HG03521 (cell line): ENCODE data around the gene FKBP15.

Experiments
- ATAC-seq: cut with Tn5 transposase; IDR thresholded peaks from one replicate; pipeline ENCODE4 v1.9.1; 2021; ENCODE audit warnings: mild to moderate bottlenecking, moderate library complexity; ENCODE audit not compliant: unreplicated experiment

FKBP15 gene

DNA sequence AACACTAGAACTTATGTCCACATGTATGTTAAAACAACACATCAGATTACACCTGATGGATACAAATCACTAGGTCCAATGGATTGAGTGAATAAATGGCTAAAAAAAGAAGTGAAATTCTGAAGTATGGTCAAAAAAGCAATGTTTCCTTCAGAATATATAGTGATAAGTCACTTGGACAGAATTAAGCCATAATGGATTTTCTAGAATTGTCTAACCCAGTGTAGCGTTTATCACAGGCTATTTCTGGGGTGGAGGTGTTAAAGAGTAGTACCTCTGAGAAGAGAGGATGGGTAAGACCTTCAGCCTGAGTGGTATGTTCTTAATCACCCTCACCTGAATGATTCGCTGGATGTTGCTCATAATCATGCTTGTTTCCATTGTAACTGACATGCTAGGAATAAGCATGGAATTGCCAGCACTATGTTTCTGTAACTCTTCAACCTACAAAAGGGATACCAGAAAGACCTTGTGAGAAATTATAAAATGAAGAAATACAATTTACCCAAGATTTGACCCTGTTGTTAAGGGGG is 37.1 kb downstream of the FKBP15 start:
- no peak for ATAC-seq

GRCh38 chr9:113181165-113181564 is 39.9 kb downstream of the FKBP15 start:
- ATAC-seq = no peak

DNA sequence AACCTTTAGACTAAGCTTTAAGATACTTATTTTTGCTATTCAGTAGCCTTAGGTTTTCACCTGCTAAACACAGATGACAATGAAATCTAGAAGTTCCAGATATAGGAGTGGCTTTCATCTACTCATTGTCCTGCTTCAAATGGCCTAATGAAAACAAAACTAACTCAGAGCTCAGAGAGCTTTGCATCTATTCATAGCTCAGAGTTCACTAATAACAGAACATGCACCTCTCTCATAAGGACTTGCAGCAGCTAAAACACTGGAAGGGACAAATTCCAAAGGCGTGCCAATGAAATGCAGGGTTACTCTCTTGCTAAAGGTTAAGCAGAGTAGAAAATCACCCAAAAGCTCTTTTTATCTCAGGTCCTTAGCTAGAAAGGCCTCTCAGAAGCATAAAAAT is 41.2 kb downstream of the FKBP15 start:
- no peak for ATAC-seq

DNA sequence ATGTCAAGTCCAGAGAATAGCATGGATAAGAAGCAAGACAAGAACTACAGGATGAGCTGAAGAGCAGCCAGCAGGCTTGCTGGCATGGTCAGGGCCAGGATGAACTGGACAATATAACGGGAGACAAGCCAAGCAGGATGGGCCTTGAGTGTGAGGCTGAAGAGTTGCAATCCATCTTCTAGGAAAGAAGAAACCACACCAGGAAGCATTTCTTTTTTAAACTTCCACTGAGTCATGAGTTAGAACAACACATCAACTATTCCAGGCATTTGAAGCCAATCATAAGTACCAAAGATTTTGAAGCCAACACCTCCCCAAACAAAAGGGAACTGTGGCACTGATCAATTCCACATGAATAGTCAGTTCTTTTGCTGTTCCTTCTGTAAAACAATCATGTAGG is 43.0 kb downstream of the FKBP15 start:
- ATAC-seq = no peak

GRCh38 chr9:113177251-113177650 is 43.8 kb downstream of the FKBP15 start:
- ATAC-seq = no peak

DNA sequence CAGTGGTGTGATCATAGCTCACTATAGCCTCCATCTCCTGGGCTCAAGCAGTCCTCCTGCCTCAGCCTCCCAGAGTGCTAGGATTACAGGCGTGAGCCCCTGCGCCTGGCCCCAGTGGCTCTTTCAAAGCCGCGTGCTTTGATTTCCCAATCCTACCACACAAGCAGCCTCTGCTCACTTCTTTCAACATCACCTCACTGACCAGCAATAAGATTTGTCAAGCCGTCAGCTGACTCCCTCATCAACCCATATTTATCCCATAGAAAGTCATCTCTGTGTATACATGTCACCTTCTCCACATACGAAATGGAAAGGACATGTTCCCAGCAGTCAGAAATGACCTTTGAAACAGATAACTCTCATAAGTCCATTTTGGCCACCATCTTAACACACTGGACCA is 44.3 kb downstream of the FKBP15 start:
- no peak for ATAC-seq

DNA sequence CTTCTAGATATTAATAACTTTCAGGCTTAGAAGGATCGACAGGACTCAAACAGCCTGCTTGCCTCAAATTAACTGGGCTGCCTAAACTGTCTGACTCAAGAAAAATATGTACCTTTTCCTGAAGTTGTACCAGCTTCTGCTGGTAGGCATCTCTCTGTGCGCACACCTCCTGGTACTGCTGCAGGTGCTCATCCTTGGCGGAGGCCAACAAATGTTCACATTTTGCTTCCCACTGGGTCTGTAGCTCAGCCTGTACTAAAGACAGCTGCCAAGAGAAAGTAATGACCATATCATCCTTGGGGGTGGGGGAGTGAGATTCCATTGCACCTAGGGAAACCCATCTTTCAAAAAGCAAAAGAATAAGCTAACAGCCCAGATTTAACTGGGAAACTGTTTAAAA is 47.7 kb downstream of the FKBP15 start:
- no peak for ATAC-seq

GRCh38 chr9:113168809-113169208 is 52.3 kb downstream of the FKBP15 start:
- no peak for ATAC-seq

DNA sequence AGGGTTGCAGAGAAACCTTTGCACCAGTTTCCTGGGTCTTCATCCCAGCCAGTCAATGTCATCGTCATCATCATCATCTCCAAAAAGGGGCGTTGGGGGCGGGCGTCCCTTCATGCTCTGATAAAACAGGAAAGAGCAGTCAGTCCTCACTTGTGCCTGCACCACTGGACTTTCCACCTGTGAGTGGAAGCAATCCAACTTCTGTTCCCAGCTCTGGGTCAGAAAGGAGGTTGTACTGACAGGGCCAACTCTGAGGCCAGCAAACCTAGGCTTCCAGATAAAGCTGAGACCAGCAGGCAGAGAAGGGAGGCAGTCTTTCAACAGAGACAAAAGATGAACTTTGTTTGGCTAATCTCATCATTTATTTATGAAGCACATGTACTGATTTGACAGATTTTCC is 55.0 kb downstream of the FKBP15 start:
- no peak for ATAC-seq

- no peak for ATAC-seq
These were observed 56.4 kb downstream of the FKBP15 start for GRCh38 chr9:113164536-113165300.

GRCh38 chr9:113163001-113163400 is 58.1 kb downstream of the FKBP15 start:
- ATAC-seq = no peak

- no peak for ATAC-seq
These were observed 60.5 kb downstream of the FKBP15 start for GRCh38 chr9:113160571-113160970.

DNA sequence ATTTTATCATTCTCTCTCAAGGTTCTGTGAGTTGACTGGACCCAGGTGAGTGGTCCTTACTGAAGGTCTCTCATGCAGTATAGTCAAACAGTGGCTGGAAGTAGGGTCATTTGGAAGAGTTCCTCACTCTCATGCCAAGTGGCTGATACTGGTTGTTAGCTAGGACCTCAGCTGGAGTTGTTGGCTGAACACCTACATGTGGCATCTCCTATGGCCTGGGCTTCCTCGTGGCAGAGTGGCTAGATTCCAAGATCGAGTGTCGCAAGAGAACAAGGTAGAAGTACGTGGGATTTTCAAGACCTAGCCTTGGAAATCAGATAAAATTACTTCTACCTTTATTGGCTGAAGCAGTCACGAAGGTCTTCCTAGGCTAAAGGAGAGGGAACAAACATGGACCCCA is 62.6 kb downstream of the FKBP15 start:
- no peak for ATAC-seq

DNA sequence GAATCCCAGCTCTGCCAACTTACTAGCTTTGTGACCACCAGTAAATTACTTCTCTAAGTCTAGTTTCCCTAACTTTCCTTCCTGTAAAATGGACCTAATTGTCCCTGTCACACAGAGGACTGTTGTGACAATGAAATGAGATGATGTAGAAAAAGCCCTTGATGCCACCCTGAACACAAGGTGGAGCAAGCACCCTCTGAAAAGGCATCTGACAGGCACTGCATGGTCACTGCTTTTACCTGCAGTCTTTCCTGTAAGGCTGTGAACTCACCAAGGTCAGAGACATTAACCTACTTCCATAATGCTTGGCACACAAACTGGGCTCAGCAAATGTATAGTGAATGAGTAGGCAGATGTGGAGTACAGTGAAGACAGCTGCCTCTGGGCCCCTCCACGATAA is 64.2 kb downstream of the FKBP15 start:
- no peak for ATAC-seq

DNA sequence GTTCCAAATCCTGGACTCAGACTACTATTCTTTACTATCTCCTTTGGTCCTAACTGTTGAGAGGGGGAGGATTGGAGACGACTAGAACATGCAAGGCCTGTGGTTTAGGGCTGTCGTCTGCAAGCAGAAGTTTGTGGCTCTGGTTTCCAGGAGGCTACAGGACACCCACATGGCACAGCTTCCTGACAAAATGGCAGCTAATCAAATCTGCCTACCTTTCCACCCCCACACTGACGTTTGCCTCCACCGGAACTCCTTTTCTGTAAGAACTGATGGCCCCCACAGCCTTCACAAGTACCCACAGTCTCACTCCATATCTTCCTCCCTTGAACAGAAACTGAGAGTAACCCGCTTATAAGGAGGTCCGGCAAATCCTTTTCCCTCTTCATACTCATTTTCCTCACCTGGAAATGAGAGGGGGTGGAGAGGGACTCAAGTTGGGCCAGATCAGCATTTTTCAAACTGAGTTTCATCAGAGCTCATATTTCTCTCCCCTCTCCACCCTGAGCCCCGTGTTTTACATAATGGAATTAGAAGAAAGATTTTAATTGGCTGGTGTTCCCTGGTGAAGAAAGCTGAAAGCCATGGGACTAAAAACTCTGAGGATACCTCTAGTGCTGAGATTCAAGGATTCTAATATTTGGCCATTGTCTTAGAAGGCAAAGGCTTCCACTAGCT is 65.0 kb downstream of the FKBP15 start:
- ATAC-seq = no peak

DNA sequence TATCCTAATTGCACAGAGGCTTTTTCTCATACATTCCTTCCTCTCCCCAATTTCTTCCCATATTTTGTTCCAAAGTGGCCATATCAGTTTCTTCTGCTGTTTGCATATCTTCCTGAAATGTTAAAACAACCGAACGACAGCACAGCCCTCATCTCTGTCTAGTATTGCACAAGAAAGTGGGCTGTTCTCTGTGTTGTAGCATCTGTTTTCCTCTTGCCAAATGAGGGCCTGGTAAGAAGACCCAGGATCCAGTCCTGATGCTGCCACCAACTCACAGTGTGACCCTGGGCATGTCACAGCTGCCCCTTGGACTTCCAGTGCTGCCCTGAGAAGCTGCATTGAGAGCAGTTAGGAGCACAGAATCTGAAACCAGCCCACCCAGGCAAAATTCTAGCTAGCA is 66.1 kb downstream of the FKBP15 start:
- ATAC-seq = no peak

DNA sequence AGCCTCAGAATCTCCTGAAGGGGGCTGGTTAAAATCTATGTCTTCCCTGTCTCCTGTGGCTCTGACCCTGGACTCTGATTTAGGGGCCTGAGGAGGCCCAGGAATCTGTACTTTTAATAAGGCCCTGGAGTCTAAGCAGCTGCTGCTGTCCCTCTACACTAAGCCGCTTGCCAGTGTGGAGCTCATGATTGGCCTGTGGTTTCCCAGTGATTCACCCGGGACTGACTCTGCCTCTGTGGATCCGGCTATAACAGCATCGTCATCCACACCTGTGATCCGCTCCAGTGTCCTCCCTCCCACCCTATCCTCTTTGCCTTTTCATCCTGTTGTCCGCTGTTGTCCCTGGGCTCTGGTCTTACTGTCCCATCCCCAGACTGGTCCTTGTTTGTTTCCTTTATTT is 66.6 kb downstream of the FKBP15 start:
- ATAC-seq = no peak

DNA sequence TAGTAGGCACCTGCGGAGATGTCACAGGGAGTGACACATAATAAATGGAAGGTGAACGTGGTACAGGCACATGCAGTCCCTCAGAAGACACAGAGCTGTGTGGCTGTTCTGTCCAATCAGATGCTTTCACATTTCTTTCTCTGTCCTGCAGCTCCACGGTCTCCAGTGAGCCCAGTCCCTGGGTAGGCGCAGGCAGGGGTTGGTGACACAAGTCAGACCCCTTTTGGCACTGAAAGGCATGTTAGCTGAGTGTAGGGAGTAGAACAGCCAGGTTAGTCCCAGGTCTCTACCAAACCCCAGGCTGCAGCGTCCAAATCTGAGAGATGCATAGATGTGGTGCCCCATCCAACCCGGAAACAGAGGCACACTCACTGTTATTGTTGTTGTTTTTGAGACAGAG is 67.5 kb downstream of the FKBP15 start:
- no peak for ATAC-seq

- ATAC-seq = no peak
These were observed 68.4 kb downstream of the FKBP15 start for GRCh38 chr9:113152699-113153098.

DNA sequence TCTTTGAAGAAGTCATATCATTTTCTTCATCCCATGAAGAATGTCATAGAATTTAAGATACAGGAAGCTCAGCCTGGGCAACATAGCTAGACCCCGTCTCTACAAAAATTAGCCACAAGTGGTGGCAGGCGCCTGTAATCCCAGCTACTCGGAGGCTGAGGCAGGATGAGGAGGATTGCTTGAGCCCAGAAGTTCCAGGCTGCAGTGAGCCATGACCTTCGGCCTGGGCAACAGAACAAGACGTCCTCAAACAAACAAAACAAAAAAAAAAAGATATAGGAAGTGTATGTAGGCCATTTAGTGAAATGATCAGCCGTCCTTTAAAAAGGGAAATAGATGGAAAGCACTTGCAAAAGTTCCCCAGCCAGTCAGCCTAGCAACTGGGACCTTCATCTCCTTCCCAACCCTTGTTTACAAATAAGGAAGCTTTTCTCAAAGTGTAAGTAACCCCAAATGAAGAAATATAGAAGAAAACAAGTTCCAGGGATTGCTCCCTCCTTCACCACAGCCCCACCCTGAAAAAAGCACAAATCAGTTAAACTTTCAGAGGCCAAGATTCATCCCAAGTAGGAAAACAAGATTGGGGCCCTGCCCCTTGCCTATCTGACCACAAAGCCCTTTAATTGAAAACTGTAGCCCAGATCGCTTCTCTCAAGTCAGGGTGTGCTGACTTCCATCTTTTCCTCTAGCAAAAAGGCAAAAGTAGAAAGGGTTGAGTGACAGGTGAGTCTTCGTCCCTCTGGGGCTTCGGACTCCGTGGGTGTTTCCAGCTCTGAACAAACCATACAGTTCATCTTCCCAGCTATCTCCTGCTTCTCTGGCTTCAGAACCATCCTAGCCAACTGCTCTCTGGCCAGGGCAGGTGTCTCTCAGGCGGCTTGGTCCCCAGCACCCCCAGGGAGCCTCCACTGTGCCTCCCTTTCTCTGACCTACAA is 69.1 kb downstream of the FKBP15 start:
- ATAC-seq = no peak
